NCI-H128 (cell line): Measurements from ENCODE around the gene STARD3NL.
"Not testable (repeated sequence)": the region's sequence is repeated elsewhere in the genome, so short reads cannot be mapped to it uniquely, and the experiment has no call there.

Experiments
- DNase-seq: peaks from one replicate; lab custom pipeline; 2025; ENCODE audit not compliant: unreplicated experiment; lab: John Stamatoyannopoulos, UW

STARD3NL gene

DNA sequence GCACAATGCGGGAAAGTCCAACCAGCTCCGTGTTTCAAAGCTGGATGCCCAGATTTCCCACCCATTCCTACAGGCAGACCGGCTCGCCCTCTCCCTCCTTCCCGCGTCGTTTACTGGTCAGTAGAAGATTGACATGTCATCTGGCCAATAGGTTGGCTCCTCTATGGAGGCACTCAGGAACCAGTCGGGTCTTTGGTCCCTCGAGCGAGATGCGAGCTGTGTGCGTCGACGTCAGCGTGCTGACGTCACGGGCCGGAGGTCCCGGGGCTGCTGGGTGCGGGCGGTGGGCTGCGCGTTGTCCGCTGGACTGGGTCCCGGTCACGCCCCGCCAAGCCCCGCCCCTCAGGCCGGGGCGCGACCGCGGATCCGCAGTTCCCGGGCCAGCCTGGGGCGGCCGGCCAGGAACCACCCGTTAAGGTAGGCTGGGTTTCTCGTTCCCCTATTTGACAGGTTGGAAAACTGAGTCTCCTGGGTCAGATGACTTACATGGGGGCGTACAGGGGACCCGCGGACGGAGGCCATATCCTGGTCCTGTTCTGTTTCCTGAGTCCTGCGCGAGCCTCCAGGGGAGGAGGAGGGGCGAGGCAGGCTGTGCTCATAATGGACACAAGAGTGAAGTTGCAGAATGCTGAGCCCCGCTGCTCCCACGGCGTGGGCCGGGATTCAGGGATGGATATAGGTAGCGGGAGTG lies at the start of gene STARD3NL:
Gene STARD3NL (plus strand): TSS at position 242 of the 691 bp plus-strand sequence. CDS start 29,260 bp downstream, outside the sequence.
- peak; percentile 99 for DNase-seq

- DNase-seq: no peak
Observed at GRCh38 chr7:38129162-38129561, 48.9 kb upstream of the STARD3NL start.

DNA sequence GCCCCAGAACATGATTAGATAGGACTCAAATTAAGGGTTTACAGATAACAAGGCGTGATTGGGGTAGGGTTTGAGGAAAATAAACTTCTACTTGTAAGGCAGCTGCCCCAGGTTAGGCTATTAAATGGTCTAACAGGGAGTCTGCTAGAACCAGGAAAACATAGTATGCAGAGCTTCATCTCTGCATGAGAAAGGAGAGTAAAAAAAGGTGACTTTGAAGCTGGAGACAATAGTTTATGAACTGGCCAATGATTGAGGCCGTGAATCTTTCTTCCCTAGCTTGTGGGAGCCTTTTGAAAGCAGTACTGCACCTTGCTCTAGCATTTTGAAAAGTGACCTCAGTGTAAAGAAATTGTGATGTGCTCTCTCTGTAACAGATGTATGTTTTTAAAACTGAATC lies 48.5 kb upstream of the STARD3NL start:
- DNase-seq: no peak

DNA sequence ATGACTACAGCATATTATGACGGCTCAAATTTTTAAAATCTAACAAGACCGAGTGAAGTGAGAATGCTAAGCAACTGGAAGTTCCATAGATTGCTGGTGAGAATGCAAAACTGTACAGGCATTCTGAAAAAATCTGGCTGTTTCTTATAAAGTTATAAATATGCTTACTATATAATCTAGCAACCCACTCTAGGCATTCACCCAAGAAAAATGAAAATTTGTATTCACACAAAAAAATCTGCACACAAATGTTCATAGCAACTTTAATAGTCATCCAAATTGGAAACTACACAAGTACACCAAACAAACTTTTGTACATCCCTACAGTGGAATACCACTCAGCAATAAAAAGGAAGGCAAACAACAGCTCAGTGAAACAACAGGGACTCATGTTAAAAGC lies 39.9 kb upstream of the STARD3NL start:
- no peak for DNase-seq

- no peak for DNase-seq
Observed at GRCh38 chr7:38141187-38141586, 36.9 kb upstream of the STARD3NL start.

GRCh38 chr7:38142736-38143135 lies 35.3 kb upstream of the STARD3NL start:
- DNase-seq: no peak

- DNase-seq: no peak
Observed at GRCh38 chr7:38147005-38147404, 31.0 kb upstream of the STARD3NL start.

DNA sequence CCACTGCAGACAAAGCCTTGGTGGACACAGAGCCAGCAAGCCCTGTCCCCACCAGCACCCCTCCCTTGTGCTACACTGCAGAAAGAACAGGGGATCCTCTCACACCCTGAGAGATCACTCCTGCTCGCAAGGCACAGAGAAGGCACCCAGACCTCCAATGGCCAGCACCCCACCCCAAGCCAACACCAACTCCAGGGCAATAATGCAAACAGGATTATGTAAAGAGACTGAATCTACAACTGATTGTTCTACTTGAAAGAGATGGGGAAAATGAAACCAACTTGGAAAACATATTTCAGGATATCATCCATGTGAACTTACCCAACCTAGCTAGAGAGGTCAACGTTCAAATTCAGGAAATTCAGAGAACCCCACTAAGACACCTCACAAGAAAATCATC lies 26.5 kb upstream of the STARD3NL start:
- no peak for DNase-seq

- no peak for DNase-seq
Observed at GRCh38 chr7:38153515-38153914, 24.5 kb upstream of the STARD3NL start.

GRCh38 chr7:38154278-38154677 lies 23.8 kb upstream of the STARD3NL start:
- no peak for DNase-seq

- DNase-seq: no peak
Observed at GRCh38 chr7:38160003-38160571, 18.0 kb upstream of the STARD3NL start.

GRCh38 chr7:38162036-38162435 lies 16.0 kb upstream of the STARD3NL start:
- DNase-seq: no peak

- no peak for DNase-seq
Observed at GRCh38 chr7:38163671-38164070, 14.4 kb upstream of the STARD3NL start.

GRCh38 chr7:38168890-38169570 lies 9.0 kb upstream of the STARD3NL start:
- no peak for DNase-seq

- DNase-seq: no peak
Observed at GRCh38 chr7:38169847-38170246, 8.2 kb upstream of the STARD3NL start.

DNA sequence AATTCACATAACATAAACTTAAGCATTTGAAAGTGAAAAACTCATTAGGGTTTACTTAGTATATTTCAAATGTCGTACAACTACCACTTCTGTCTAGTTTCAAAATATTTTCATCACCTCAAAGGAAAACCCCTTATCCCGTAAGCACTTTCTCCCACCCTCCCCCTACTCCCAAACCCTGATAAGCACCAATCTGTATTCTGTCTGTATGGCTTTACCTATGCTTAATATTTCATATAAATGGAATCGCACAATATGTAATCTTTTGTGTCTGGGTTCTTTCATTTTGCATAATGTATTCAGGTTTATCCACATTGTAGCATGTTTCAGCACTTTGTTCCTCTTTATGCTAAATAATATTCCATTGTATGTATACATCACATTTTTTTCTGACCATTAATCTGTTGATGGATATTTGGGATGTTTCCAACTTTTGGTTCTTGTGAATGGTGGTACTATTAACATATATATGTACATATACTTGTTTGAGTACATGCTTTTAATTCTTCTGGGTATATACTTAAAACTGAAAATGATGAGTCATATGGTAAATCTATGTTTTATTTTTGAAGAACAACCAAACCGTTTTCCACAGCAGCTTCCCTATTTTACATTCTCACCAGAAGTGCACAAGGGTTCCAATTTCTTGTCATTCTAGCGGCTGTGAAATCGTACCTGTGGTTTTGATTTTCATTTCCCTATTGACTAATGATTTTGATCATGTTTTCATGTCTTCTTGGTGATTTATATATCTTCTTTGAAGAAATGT lies 6.2 kb upstream of the STARD3NL start:
- DNase-seq: no peak

GRCh38 chr7:38175547-38175946 lies 2.5 kb upstream of the STARD3NL start:
- not testable (repeated sequence) for DNase-seq

DNA sequence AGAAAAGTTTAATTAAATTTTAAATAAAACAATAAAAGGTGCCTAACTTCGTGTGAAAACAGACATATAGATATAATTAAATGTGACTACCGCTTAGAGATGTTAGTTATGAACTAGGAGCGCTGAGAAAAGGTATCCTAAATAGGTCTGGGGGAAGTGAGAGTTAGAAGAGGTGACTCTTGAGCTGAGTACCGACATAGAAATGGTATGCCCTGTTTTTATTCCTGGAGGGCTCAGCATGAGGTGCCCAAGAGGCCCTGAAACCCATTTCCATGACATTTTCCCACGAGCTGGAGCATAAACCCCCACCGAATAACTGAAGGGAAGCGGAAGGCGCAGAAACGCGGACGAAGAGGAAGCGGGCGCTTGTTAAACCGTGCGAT lies 433 bp upstream of the STARD3NL start:
- no peak for DNase-seq

DNA sequence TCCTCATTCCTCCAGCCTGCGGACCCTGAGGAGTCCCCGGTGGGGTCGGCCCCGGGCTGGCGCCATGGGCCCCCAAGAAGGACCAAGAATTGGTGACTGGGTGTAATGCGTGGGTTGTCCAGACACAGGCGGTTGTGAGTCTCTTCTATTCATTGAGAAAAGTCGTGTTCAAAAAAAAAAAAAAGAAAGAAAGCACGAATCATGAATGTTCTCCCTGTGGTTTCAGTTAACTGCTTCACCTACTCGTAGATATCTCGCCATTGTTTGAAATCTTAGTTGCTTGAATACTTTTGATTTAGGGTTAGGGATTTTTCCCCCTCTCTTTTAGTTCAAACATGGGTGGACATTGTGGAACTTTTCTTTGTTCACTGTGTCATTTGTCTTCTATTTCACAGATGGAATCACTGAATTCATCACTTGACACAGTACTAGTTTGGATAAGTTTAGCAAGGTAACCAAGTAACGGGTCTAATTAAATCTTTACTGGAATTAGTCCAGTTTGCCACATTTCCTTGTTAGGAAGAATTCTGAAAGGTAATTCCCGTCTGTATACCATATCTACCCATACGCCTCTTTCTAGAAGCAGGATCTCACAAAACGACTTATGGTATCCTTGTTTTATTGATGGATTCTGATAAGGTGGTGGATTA lies 775 bp downstream of the STARD3NL start:
- DNase-seq: no peak

GRCh38 chr7:38179776-38180226 lies 1.8 kb downstream of the STARD3NL start:
- DNase-seq: no peak

- DNase-seq: no peak
Observed at GRCh38 chr7:38181111-38181510, 3.1 kb downstream of the STARD3NL start.
